ENCODE data around the gene ZNF200. TPM values are rescaled to one million over a fixed set of nuclear protein-coding genes. Genes with fewer than 3 reads are reported as not detected.

Gene ZNF200, protein sequence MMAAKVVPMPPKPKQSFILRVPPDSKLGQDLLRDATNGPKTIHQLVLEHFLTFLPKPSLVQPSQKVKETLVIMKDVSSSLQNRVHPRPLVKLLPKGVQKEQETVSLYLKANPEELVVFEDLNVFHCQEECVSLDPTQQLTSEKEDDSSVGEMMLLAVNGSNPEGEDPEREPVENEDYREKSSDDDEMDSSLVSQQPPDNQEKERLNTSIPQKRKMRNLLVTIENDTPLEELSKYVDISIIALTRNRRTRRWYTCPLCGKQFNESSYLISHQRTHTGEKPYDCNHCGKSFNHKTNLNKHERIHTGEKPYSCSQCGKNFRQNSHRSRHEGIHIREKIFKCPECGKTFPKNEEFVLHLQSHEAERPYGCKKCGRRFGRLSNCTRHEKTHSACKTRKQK
- total RNA-seq (2022; extraction: Qiagen RNA extraction; ENCODE audit: low read depth): 7.4 to 9.6 TPM (median 8.4 TPM) in 5 replicates

DNA sequence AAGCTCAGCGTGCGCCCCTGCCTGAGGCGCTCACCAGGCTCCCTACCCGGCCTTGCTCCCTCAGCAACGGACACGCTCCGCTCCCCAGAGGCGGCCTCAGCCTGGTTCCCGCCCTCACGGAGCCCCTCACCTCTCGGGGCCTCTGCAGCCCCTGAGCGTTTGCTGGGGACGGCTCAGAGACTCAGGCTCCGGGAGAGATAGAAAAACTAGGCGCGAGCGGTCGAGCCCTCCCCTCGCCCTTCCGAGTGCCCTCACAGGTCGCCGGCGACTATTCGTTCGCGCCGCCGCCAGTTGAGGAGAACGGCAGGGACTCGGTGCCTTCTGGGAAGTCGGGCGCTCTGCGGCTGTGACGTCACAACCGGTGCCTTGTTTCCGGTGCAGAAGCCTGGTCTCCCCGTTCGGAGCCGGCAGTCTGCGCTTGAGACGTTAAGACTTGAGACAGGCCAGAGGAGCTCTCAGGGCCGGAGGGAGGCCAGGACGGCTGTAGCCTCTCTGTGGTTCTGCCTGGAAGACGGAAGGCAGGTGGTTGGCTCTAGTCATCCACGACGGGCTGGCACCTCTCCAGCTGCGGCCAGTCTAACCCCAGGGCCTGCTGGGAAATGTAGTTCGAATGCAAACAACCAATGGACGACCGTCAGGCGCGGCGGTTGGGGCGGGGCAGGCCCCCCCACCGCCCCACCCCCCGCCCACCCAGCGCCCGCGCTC lies at the start of gene ZNF200:
Gene ZNF200, minus strand, starts transcription at position 302 of the 705 bp plus-strand sequence. CDS start 1,403 bp downstream, outside the sequence.

DNA sequence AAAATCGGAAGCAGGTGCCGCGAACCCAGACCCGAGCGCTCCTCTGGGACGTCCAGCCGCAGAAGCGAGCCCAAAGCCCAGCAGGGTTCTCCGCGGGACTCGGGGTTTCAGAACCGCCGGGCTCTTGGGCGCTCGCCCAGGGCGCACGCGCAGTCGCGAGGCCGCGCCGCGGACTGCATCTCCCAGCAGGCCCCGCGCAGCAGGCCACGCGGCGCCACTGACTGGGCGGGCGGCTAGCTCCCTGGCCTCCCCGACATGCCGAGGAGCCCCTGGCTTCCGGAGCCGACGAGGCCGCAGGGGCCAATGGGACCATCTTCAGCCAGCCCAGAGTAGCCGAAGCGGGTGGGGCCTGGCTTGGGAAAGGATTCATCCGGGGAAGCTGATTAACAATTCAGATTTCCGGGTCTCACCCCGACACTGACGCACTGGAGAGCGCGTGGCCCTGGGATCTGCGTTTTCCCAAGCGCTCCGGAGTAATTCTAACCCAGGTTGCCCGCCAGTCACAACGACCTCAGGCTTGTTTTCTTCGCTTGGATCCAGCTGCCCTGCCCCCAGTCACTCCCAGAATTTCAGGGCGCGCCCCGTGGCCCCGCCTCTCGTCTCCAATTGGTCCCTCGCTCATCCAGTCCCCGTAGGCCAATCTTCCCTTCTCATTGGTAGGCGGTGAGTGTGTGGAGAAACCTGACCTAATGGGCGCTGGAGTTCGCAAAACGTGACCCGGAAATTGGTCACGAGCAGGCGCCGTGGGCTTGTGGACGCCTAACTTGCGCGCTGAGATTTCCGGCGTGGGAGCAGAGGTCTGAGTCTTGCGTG lies 48.0 kb upstream of the ZNF200 start, which contains the start of gene ZNF263:
Gene ZNF263, plus strand, starts transcription at position 762 of the 813 bp plus-strand sequence. CDS start 328 bp downstream, outside the sequence.

GRCh38 chr16:3256146-3256865 lies 21.3 kb upstream of the ZNF200 start, which contains the start of gene MEFV:
TSS of gene MEFV (minus strand) at chr16:3256633. CDS start at chr16:3256587, 46 bp downstream.

DNA sequence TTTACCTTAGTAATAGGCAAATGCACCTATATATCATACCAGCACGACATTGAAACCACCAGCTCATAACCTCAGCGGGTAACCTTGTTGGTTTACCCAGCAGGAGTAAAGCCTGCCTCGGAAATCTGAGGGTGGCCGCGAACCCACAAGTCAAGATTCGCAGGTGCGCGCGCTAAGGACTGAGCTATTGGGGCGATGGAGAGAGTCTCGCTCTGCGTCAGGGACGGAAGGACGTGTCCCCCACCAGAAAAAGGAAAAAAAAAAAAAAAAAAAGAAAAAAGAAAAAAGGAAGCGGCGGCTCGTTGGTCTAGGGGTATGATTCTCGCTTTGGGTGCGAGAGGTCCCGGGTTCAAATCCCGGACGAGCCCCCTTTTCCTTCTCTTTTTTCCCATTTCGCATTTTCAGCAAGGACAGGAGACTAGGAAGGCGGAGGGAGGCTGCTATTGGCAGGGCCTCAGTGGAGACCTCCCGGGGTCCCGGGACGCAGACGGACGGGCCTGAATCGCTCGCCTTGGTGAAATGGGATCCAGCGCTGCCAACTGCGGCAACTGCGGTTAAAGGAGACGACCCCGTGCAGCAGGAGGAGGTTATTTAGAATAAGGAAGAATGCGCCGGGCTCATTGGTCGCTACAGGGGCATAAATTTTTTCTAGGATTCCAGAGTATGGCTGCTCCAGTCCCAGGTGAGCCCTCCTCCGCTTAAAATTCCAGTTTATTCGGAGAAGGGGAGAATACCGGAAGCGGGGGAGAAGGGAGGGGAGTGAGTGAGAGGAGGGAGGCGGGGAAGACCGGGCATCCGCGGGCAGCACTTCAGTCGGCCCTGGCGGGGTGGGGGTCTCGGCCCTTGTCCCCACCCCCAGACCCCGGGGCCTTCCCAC lies 46.9 kb downstream of the ZNF200 start, which contains the start of gene OR1F1:
Gene OR1F1, plus strand, starts transcription at position 407 of the 877 bp plus-strand sequence.

Other genes starting within 250 kb of the ZNF200 start
- 0.21 to 0.48 TPM (median 0.38 TPM) in 5 replicates for gene CLDN9, start 222.2 kb downstream of the ZNF200 start, total RNA-seq (2022; extraction: Qiagen RNA extraction; ENCODE audit: low read depth)
- 0.20 to 0.56 TPM (median 0.41 TPM) in 4 of 5 replicates, not detected in the other for gene CLDN6, start 217.0 kb downstream of the ZNF200 start, total RNA-seq (2022; extraction: Qiagen RNA extraction; ENCODE audit: low read depth)
- 357 to 594 TPM (median 560 TPM) in 5 replicates for gene TNFRSF12A, start 214.8 kb downstream of the ZNF200 start, total RNA-seq (2022; extraction: Qiagen RNA extraction; ENCODE audit: low read depth)
- 176 to 257 TPM (median 227 TPM) in 5 replicates for gene HCFC1R1, start 211.2 kb downstream of the ZNF200 start, total RNA-seq (2022; extraction: Qiagen RNA extraction; ENCODE audit: low read depth)
- gene THOC6, start 211.1 kb downstream of the ZNF200 start, total RNA-seq (2022; extraction: Qiagen RNA extraction; ENCODE audit: low read depth): 16.8 to 38.9 TPM (median 34.3 TPM) in 5 replicates
- not detected in 5 replicates for gene BICDL2, start 198.2 kb downstream of the ZNF200 start, total RNA-seq (2022; extraction: Qiagen RNA extraction; ENCODE audit: low read depth)
- gene MMP25, start 188.6 kb downstream of the ZNF200 start, total RNA-seq (2022; extraction: Qiagen RNA extraction; ENCODE audit: low read depth): 0.79 to 0.99 TPM (median 0.86 TPM) in 5 replicates
- 17.7 to 35.2 TPM (median 24.4 TPM) in 5 replicates for gene IL32, start 169.5 kb downstream of the ZNF200 start, total RNA-seq (2022; extraction: Qiagen RNA extraction; ENCODE audit: low read depth)
- gene ZSCAN10, start 135.9 kb downstream of the ZNF200 start, total RNA-seq (2022; extraction: Qiagen RNA extraction; ENCODE audit: low read depth): not detected in 5 replicates
- 8.6 to 16.6 TPM (median 14.1 TPM) in 5 replicates for gene ZNF205, start 122.6 kb downstream of the ZNF200 start, total RNA-seq (2022; extraction: Qiagen RNA extraction; ENCODE audit: low read depth)
- gene ZNF213, start 100.1 kb downstream of the ZNF200 start, total RNA-seq (2022; extraction: Qiagen RNA extraction; ENCODE audit: low read depth): 5.6 to 15.1 TPM (median 12.6 TPM) in 5 replicates
- gene OR1F1, start 47.0 kb downstream of the ZNF200 start, total RNA-seq (2022; extraction: Qiagen RNA extraction; ENCODE audit: low read depth): 0.32 to 0.76 TPM (median 0.41 TPM) in 5 replicates
- gene MEFV, start 21.5 kb upstream of the ZNF200 start, total RNA-seq (2022; extraction: Qiagen RNA extraction; ENCODE audit: low read depth): not detected in 5 replicates
- gene ZNF263, start 48.3 kb upstream of the ZNF200 start, total RNA-seq (2022; extraction: Qiagen RNA extraction; ENCODE audit: low read depth): 33.6 to 39.7 TPM (median 38.0 TPM) in 5 replicates
- gene TIGD7, start 70.3 kb upstream of the ZNF200 start, total RNA-seq (2022; extraction: Qiagen RNA extraction; ENCODE audit: low read depth): 0.76 to 2.0 TPM (median 1.4 TPM) in 5 replicates
- 10.2 to 14.2 TPM (median 12.4 TPM) in 5 replicates for gene ZNF75A, start 70.3 kb upstream of the ZNF200 start, total RNA-seq (2022; extraction: Qiagen RNA extraction; ENCODE audit: low read depth)
- gene OR2C1, start 120.7 kb upstream of the ZNF200 start, total RNA-seq (2022; extraction: Qiagen RNA extraction; ENCODE audit: low read depth): not detected in 5 replicates
- gene ZSCAN32, start 165.8 kb upstream of the ZNF200 start, total RNA-seq (2022; extraction: Qiagen RNA extraction; ENCODE audit: low read depth): 10.1 to 16.8 TPM (median 15.4 TPM) in 5 replicates
- gene ZNF174, start 166.1 kb upstream of the ZNF200 start, total RNA-seq (2022; extraction: Qiagen RNA extraction; ENCODE audit: low read depth): 12.6 to 18.1 TPM (median 13.9 TPM) in 5 replicates
- 0.85 to 1.3 TPM (median 0.95 TPM) in 5 replicates for gene ZNF597, start 208.3 kb upstream of the ZNF200 start, total RNA-seq (2022; extraction: Qiagen RNA extraction; ENCODE audit: low read depth)
- 42.9 to 53.5 TPM (median 52.2 TPM) in 5 replicates for gene NAA60, start 208.5 kb upstream of the ZNF200 start, total RNA-seq (2022; extraction: Qiagen RNA extraction; ENCODE audit: low read depth)

All from A549 treated with ZK216348 at 1 μM for 4 hours (cell line).